CD4-positive, alpha-beta T cell treated with Interleukin-15 for 4 hours (primary cell): ENCODE measurements around the gene LRRC8C.

Experiments
- DNase-seq: peaks from one replicate; pipeline ENCODE4 v3.0.0-alpha.2; 2020; ENCODE audit warnings: low spot score

LRRC8C gene

DNA sequence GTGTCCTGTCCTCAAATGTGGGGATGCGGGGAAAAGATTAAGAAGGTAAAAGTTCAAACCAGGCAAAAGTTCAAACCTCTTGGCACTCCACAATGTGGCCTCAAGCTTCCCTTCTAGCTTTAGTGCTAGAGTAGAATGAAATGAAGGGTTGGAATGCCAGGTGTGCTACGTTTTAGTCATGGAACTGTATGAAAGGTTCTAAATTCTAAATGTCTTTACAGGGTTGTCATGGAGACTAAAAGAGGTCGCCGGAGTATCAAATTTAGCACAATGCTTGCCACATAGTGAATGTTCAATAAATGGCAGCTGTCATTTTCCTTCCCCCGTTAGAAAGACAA lies 130.7 kb downstream of the LRRC8C start:
- no peak for DNase-seq

DNA sequence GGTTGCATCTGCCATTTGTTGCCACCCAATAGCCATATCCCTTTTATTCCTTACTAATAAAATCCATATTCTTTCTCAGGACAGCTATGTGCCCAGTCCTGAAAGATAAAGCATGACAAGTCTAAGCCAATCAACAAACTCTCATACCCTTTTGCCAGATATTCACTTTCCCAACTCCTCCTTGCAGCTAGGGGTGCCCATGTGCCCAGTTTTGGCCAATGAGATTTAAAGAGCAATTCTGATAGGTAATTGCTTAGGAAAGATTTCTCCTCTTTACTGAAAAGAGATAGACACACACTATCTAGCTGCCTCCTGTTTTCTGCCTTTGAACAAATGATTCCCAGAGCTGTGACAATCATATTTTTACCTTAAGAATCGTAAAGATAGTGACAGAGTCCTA lies 132.9 kb downstream of the LRRC8C start:
- no peak for DNase-seq

- DNase-seq: no peak
These were observed 134.7 kb downstream of the LRRC8C start for GRCh38 chr1:89767618-89768017.
